ENCODE measurements around the gene SIPA1L3.

Gene SIPA1L3

DNA sequence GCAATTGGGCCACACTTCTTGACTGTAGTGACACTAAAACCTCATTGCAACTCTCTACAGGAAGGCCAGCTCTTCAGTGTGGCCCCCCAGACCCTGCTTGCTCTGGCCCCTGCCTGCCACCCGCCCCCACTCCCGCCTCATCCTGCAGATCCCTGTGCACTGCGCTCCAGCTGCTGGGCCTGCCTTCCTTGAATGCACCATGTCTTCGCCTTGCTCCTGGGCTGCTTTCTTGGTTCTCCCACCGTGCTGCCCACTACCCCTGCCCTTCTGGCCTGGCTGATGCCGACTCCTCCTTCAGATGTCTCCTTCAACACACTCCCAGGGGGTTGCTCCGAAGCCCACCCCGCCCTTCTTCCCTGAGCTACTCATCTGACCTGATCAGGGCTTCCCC is 98.2 kb downstream of the SIPA1L3 start:
- TF ChIP-seq, protein P1, sequence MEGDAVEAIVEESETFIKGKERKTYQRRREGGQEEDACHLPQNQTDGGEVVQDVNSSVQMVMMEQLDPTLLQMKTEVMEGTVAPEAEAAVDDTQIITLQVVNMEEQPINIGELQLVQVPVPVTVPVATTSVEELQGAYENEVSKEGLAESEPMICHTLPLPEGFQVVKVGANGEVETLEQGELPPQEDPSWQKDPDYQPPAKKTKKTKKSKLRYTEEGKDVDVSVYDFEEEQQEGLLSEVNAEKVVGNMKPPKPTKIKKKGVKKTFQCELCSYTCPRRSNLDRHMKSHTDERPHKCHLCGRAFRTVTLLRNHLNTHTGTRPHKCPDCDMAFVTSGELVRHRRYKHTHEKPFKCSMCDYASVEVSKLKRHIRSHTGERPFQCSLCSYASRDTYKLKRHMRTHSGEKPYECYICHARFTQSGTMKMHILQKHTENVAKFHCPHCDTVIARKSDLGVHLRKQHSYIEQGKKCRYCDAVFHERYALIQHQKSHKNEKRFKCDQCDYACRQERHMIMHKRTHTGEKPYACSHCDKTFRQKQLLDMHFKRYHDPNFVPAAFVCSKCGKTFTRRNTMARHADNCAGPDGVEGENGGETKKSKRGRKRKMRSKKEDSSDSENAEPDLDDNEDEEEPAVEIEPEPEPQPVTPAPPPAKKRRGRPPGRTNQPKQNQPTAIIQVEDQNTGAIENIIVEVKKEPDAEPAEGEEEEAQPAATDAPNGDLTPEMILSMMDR (IDR thresholded peaks at IDR 0.05; ENCODE audit: control insufficient read depth, insufficient read depth, low read depth, low read length, missing control alignments): no peak
- no peak for DNase-seq (ENCODE audit: low read depth)
- H3K4me3 ChIP-seq (ENCODE audit: control insufficient read depth, low read depth, low read length): no peak overlapping the region; the same call in 1 of the 2 replicates

GRCh38 chr19:38006361-38007045 is 99.5 kb downstream of the SIPA1L3 start:
- no peak for DNase-seq (ENCODE audit: low read depth)
- no peak overlapping the region for H3K4me3 ChIP-seq (ENCODE audit: control insufficient read depth, low read depth, low read length)
- TF ChIP-seq, protein P1 (IDR thresholded peaks at IDR 0.05; ENCODE audit: control insufficient read depth, insufficient read depth, low read depth, low read length, missing control alignments): no peak

- TF ChIP-seq, protein P1 (IDR thresholded peaks at IDR 0.05; ENCODE audit: control insufficient read depth, insufficient read depth, low read depth, low read length, missing control alignments): no peak
- no peak overlapping the region for H3K4me3 ChIP-seq (ENCODE audit: control insufficient read depth, low read depth, low read length)
- DNase-seq (ENCODE audit: low read depth): no peak
Measured at GRCh38 chr19:38009650-38010242, 102.7 kb downstream of the SIPA1L3 start.

DNA sequence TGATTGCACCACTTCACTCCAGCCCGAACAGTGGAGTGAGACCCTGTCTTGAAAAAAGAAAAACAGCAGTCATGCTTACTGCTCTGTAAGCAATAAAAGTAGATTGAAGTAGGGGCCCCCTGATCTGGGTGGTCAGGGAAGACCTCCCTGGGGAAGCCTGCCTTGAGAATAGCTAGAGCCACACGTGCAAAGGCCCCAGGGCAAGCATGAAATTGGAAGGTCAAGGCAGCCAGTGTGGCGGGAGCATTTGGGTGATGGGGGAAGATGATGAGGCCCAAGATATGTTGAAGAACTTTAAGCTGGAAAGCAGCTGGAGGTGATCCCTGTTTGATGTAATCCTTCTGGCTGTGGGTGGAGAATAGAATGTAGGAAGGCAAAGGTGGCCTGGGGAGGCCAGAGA is 104.4 kb downstream of the SIPA1L3 start:
- no peak for DNase-seq (ENCODE audit: low read depth)
- no peak overlapping the region for H3K4me3 ChIP-seq (ENCODE audit: control insufficient read depth, low read depth, low read length)
- TF ChIP-seq, protein P1 (IDR thresholded peaks at IDR 0.05; ENCODE audit: control insufficient read depth, insufficient read depth, low read depth, low read length, missing control alignments): no peak

DNA sequence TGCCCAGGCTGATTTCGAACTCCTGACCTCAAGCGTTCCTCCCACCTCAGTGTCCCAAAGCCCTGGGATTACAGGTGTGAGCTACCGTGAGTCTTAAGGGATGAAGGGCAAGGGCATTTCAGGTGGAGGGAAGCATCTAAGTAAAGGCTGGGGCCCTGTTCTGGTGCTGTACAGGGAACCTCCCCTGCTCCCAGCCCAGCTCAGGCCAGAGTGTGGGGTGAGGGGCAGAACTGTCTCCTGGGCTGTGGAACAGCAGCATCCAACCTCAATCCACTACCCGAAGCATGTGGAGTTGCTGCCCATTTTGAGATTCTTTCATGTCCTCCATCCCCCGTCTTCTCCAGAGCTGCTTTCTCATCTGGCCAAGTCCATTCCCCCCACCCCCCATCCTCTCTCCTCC is 105.3 kb downstream of the SIPA1L3 start:
- no peak overlapping the region for H3K4me3 ChIP-seq (ENCODE audit: control insufficient read depth, low read depth, low read length)
- TF ChIP-seq, protein P1 (IDR thresholded peaks at IDR 0.05; ENCODE audit: control insufficient read depth, insufficient read depth, low read depth, low read length, missing control alignments): no peak
- no peak for DNase-seq (ENCODE audit: low read depth)

- no peak overlapping the region for H3K4me3 ChIP-seq (ENCODE audit: control insufficient read depth, low read depth, low read length)
- DNase-seq (ENCODE audit: low read depth): no peak
- TF ChIP-seq, protein P1 (IDR thresholded peaks at IDR 0.05; ENCODE audit: control insufficient read depth, insufficient read depth, low read depth, low read length, missing control alignments): no peak
Measured at GRCh38 chr19:38012944-38013343, 105.9 kb downstream of the SIPA1L3 start.

All from AG09309 (cell line).